ENCODE data around the gene IGFN1. TPM values are rescaled to one million over a fixed set of nuclear protein-coding genes. Genes with fewer than 3 reads are reported as not detected.

IGFN1 gene
- total and polyA plus RNA-seq, 2 of the 4 experiments (the other 2 are of a cell fraction) = 0.05 TPM; not detected in 1

- Histone ChIP-seq H2BK20ac (ENCODE audit: low read depth, low read length) (no peak overlapping the region), H3K9me3 (ENCODE audit: control insufficient read depth, insufficient read depth, low read length) (no peaks in the 10 kb centered on the region), H2AK9ac (replicated peaks; ENCODE audit: low read depth, low read length, poor library complexity) (no peak overlapping the region), H3K14ac (replicated peaks; ENCODE audit: low read depth, low read length) (no peak overlapping the region; the same call in 1 of the 2 replicates), H3K18ac (ENCODE audit: low read depth, low read length) (no peak overlapping the region), H3K9me1 (ENCODE audit: insufficient read depth, low read length) (0 out of 2 replicates have a peak, but pooled peaks cover 5% of the 10 kb centered on the region), H3K4ac (ENCODE audit: low read depth, low read length) (no peak overlapping the region), H3K9ac (ENCODE audit: low read depth, low read length) (no peak overlapping the region), H3K23ac (ENCODE audit: low read depth, low read length) (no peak overlapping the region), H3K4me3 (ENCODE audit: insufficient read depth, low read depth, low read length) (no peak overlapping the region), H3K4me2 (ENCODE audit: low read depth, low read length) (no peak overlapping the region), H4K5ac (ENCODE audit: low read depth, low read length) (no peak overlapping the region), H4K20me1 (ENCODE audit: insufficient read depth, low read length) (no peaks in the 10 kb centered on the region), H2BK120ac (ENCODE audit: low read depth, low read length) (no peak overlapping the region), H3K56ac (ENCODE audit: extremely low read depth, insufficient read depth, low read length) (no peak overlapping the region), H2BK15ac (ENCODE audit: low read depth, low read length) (no peak overlapping the region), H3K27ac (ENCODE audit: insufficient read depth, low read length) (no peak overlapping the region), H3K79me1 (ENCODE audit: low read depth in 1 of 2, low read length in 2 of 2) (no peaks in the 10 kb centered on the region), H2BK5ac (ENCODE audit: low read depth, low read length, poor library complexity, severe bottlenecking) (no peak overlapping the region), H2AFZ (replicated peaks; ENCODE audit: low read length, poor library complexity) (no peak overlapping the region), H2AK5ac (ENCODE audit: low read depth, low read length) (no peak overlapping the region), H4K91ac (ENCODE audit: insufficient read depth, low read depth, low read length) (no peak overlapping the region), H3K36me3 (ENCODE audit: control insufficient read depth, insufficient read depth, low read length) (no peaks in the 10 kb centered on the region), H3K4me1 (ENCODE audit: control insufficient read depth, insufficient read depth, low read length) (peaks cover 6% of the 10 kb centered on the region), H3K27me3 (ENCODE audit: control insufficient read depth, insufficient read depth, low read length) (peaks cover 20% of the 10 kb centered on the region), H4K8ac (ENCODE audit: low read depth in 2 of 2, low read length in 2 of 2) (no peak overlapping the region)
- dilution Hi-C loops (cut with HindIII; ENCODE audit: low sequenced_read_pairs, unreplicated experiment) (no loop called here), intact Hi-C loops (cut with micrococcal nuclease) (no loop called here), in situ Hi-C loops (cut with MboI; ENCODE audit: low sequenced_read_pairs) (no loop called here)
- BruUV-seq (replicated peaks) = no TSS peak
- 55 to 100% methylated on average over 3 to 9 of the region's 17 CpGs for WGBS, 2 experiments (ENCODE audit: extremely low coverage in 2 of 2, insufficient read length in 1 of 2)
- TF ChIP-seq CTCF (conservative IDR thresholded peaks at IDR 0.05; ENCODE audit: low read depth, low read length) = no peak
- TF ChIP-seq NFE2L2 (IDR thresholded peaks at IDR 0.05; ENCODE audit: low read depth, low read length) = no peak
- TF ChIP-seq RFX5 (IDR thresholded peaks at IDR 0.05; ENCODE audit: low read depth, low read length) = no peak
- TF ChIP-seq USF2 (IDR thresholded peaks at IDR 0.05; ENCODE audit: low read depth, low read length) = no peak
- TF ChIP-seq MXI1 (IDR thresholded peaks at IDR 0.05; ENCODE audit: borderline replicate concordance, low read depth, low read length) = no peak
- no peak for TF ChIP-seq CEBPB (IDR thresholded peaks at IDR 0.05; ENCODE audit: low read depth, low read length)
- no peak for TF ChIP-seq ELK1 (IDR thresholded peaks at IDR 0.05; ENCODE audit: borderline replicate concordance, low read depth, low read length)
- no peak for TF ChIP-seq FOS (IDR thresholded peaks at IDR 0.05; ENCODE audit: low read depth, low read length)
- DNase-seq (no peak), ATAC-seq (ENCODE audit: low read depth) (no peak)
- ChIA-PET CTCF (no interaction called here), POLR2A (ENCODE audit: unreplicated experiment) (no interaction called here)
Observed at GRCh38 chr1:201255479-201256362, 65.1 kb downstream of the IGFN1 start.
